Measurements from ENCODE around the gene ZNF892.

The ZNF892 gene

GRCh38 chr2:95207111-95207961 lies at the start of gene ZNF892:
Gene ZNF892 (plus strand): TSS chr2:95207521. CDS start chr2:95207816, 295 bp downstream.
- DNase-seq (ENCODE audit: low read depth in 3 of 3) = peak; percentile 56 to 82 (median 68)

- no peak for DNase-seq (ENCODE audit: low read depth in 3 of 3)
Observed at GRCh38 chr2:95158441-95158840, 48.9 kb upstream of the ZNF892 start.

GRCh38 chr2:95158891-95159619 lies 48.3 kb upstream of the ZNF892 start:
- DNase-seq (ENCODE audit: low read depth in 3 of 3) = no peak

- DNase-seq (ENCODE audit: low read depth in 3 of 3) = peak; percentile 47 to 63 (median 48)
Observed at GRCh38 chr2:95159690-95160449, 47.5 kb upstream of the ZNF892 start, which contains the start of gene ZNF514. Gene ZNF514 (minus strand): TSS chr2:95159848. CDS start chr2:95153253, 6,595 bp downstream.

GRCh38 chr2:95165030-95165370 lies 42.3 kb upstream of the ZNF892 start:
- DNase-seq (ENCODE audit: low read depth in 3 of 3) = no peak

- peak; percentile 92 to 96 (median 94) for DNase-seq (ENCODE audit: low read depth in 3 of 3)
Observed at GRCh38 chr2:95165371-95166064, 41.8 kb upstream of the ZNF892 start, which contains the start of gene ZNF2. Gene ZNF2 (plus strand): TSS chr2:95165809. CDS start chr2:95176227, 10,418 bp downstream.

- no peak for DNase-seq (ENCODE audit: low read depth in 3 of 3)
Observed at GRCh38 chr2:95166065-95166763, 41.1 kb upstream of the ZNF892 start.

GRCh38 chr2:95171902-95172301 lies 35.4 kb upstream of the ZNF892 start:
- no peak for DNase-seq (ENCODE audit: low read depth in 3 of 3)

GRCh38 chr2:95174031-95174542 lies 33.2 kb upstream of the ZNF892 start:
- DNase-seq (ENCODE audit: low read depth in 3 of 3) = no peak

GRCh38 chr2:95179451-95179850 lies 27.9 kb upstream of the ZNF892 start:
- no peak for DNase-seq (ENCODE audit: low read depth in 3 of 3)

- no peak for DNase-seq (ENCODE audit: low read depth in 3 of 3)
Observed at GRCh38 chr2:95181774-95182173, 25.5 kb upstream of the ZNF892 start.

- no peak for DNase-seq (ENCODE audit: low read depth in 3 of 3)
Observed at GRCh38 chr2:95185197-95185596, 22.1 kb upstream of the ZNF892 start.

- DNase-seq (ENCODE audit: low read depth in 3 of 3) = no peak
Observed at GRCh38 chr2:95185973-95186372, 21.3 kb upstream of the ZNF892 start.

GRCh38 chr2:95192956-95193355 lies 14.4 kb upstream of the ZNF892 start:
- peak; percentile 17 to 38 (median 29) for DNase-seq (ENCODE audit: low read depth in 3 of 3)

GRCh38 chr2:95203911-95204310 lies 3.4 kb upstream of the ZNF892 start:
- DNase-seq (ENCODE audit: low read depth in 3 of 3) = no peak

- no peak for DNase-seq (ENCODE audit: low read depth in 3 of 3)
Observed at GRCh38 chr2:95204396-95204795, 2.9 kb upstream of the ZNF892 start.

- DNase-seq (ENCODE audit: low read depth in 3 of 3) = no peak
Observed at GRCh38 chr2:95206096-95206495, 1.2 kb upstream of the ZNF892 start.

GRCh38 chr2:95208106-95208505 lies 785 bp downstream of the ZNF892 start:
- no peak for DNase-seq (ENCODE audit: low read depth in 3 of 3)

- DNase-seq (ENCODE audit: low read depth in 3 of 3) = no peak
Observed at GRCh38 chr2:95215018-95215612, 7.8 kb downstream of the ZNF892 start.

GRCh38 chr2:95220449-95220848 lies 13.1 kb downstream of the ZNF892 start:
- DNase-seq (ENCODE audit: low read depth in 3 of 3) = no peak
